Measurements from ENCODE around the gene ATP2B2.

Gene ATP2B2

DNA sequence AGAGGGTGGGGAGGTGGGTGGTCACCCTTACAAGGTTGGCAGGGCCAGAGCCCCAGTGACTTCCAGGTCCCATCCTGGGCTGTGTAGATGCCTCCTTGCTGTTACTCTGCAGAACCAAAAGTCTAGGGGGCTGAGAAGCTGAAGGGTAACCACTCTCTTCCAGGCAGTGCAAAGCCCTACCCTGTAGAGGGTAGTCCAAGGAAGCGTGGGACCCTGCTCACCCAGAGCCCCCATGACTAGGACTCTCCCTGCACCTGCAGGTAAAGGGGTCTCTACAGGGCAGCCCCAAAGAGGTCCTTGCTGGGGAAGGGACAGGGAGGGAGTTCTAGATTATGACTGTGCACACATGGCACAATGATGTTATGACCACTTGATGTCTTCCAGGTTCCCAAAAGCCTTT is 226.9 kb downstream of the ATP2B2 start:
- no peak for DNase-seq (ENCODE audit: low spot score)

DNA sequence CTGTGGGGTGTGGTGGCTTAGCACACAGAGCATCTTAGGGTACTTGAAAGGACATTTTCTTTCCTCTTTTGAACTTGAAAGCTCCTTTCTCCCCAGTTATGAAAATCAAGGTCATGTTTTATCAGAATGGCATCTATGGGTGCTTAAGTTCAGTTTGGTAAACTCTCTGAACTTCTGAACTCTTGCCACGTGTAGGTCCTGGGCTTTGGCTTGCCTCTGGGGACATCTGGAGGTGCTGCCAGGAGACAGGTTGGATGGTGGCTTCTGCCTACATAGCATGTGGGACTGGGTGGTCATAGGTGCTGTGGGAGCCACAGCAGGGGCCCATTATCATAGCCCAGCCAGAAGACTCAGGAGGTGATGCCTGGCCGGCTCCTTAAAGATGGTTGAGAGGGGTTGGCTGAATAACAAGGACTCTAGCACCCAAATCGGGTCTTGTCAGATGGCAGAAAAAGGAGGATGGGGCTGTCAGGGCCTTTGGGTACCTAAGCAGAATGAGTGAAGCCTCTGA is 228.2 kb downstream of the ATP2B2 start:
- DNase-seq (ENCODE audit: low spot score): no peak

DNA sequence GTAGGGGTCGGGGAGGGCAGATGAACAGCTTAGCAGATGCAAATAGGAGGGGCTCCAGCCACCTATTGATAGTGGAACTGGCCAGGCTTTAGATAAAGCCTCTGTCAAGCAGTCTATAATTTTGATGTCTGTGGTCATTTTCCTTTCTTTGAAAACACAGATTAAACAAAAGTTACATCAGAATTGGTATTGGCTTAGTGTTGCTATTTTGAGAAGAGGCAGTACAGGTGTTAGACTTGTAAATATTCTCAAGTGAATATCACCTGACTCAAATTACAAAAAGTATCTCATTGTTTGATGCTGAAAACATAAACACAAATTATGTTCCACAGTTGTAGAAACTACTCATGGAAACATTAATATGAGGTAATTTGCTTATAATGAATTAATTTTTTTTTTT is 230.8 kb downstream of the ATP2B2 start:
- DNase-seq (ENCODE audit: low spot score): no peak
